Gastrocnemius medialis (tissue), 4 donors: ENCODE data around the gene PCED1B.

ENCODE experiments used
- CTCF ChIP-seq, 5 experiments: fragments of 450-650 bp in 3 of 5; fragments of 200-600 bp in 2 of 5; sonication (generic) in 2 of 5; IDR thresholded peaks in 4 of 5; conservative IDR thresholded peaks in 1 of 5; 1 replicate in 4 of 5; 2 replicates in 1 of 5; pipeline ENCODE4 v1.5.1; 2016 to 2019; ENCODE audit warnings: antibody characterized with exemption in 5 of 5, mild to moderate bottlenecking in 3 of 5, moderate library complexity in 3 of 5
- POLR2A ChIP-seq, 2 donors: fragments of 450-650 bp; IDR thresholded peaks; one replicate each; pipeline ENCODE4 v1.6.1; 2017; ENCODE audit warnings: antibody characterized with exemption in 2 of 2, mild to moderate bottlenecking in 2 of 2, moderate library complexity in 2 of 2

DNA sequence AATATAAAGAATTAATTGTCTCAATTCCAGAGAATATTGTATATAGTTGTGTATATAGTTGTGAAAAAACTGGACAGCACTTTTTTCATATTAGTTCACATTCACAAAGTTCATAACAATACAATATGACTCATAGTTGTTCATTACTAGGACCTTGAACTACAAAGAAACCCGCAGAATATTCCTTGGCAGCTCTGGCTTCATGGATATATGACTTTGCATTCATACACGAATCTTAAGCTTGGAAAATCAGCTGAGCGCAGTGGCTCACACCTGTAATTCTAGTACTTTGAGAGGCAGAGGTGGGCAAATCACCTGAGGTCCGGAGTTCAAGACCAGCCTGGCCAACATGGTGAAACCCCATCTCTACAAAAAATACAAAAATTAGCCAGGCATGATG is 38.1 kb upstream of the PCED1B start:
- TF ChIP-seq CTCF (IDR thresholded peaks at IDR 0.05 in 4 of 5, conservative IDR thresholded peaks at IDR 0.05 in 1 of 5) (no peak), POLR2A (IDR thresholded peaks at IDR 0.05) (no peak)
